ENCODE measurements around the gene TMEM87A.

TMEM87A gene

GRCh38 chr15:42226648-42227047 lies 46.6 kb downstream of the TMEM87A start:
- in situ Hi-C loops (cut with HindIII; ENCODE audit: low sequenced_read_pairs) = no loop called here
- no peak for DNase-seq (ENCODE audit: low read depth, low spot score)
- no peak for TF ChIP-seq CTCF (IDR thresholded peaks at IDR 0.05; ENCODE audit: low read depth, low read length)
- H3K4me3 ChIP-seq (ENCODE audit: low read depth, low read length) = no peak overlapping the region

- H3K4me3 ChIP-seq (ENCODE audit: low read depth, low read length) = no peak overlapping the region
- no peak for TF ChIP-seq CTCF (IDR thresholded peaks at IDR 0.05; ENCODE audit: low read depth, low read length)
- in situ Hi-C loops (cut with HindIII; ENCODE audit: low sequenced_read_pairs) = no loop called here
- DNase-seq (ENCODE audit: low read depth, low spot score) = no peak
Observed at GRCh38 chr15:42220216-42220615, 53.0 kb downstream of the TMEM87A start.

- H3K4me3 ChIP-seq (ENCODE audit: low read depth, low read length) = no peak overlapping the region
- in situ Hi-C loops (cut with HindIII; ENCODE audit: low sequenced_read_pairs) = no loop called here
- DNase-seq (ENCODE audit: low read depth, low spot score) = no peak
- TF ChIP-seq CTCF (IDR thresholded peaks at IDR 0.05; ENCODE audit: low read depth, low read length) = no peak
Observed at GRCh38 chr15:42218953-42219592, 54.2 kb downstream of the TMEM87A start.

- no peak for TF ChIP-seq CTCF (IDR thresholded peaks at IDR 0.05; ENCODE audit: low read depth, low read length)
- no peak for DNase-seq (ENCODE audit: low read depth, low spot score)
- no peak overlapping the region for H3K4me3 ChIP-seq (ENCODE audit: low read depth, low read length)
- in situ Hi-C loops (cut with HindIII; ENCODE audit: low sequenced_read_pairs) = no loop called here
Observed at GRCh38 chr15:42217568-42217967, 55.7 kb downstream of the TMEM87A start.

GRCh38 chr15:42215913-42216829 lies 57.1 kb downstream of the TMEM87A start:
- no peak for DNase-seq (ENCODE audit: low read depth, low spot score)

GRCh38 chr15:42214600-42214999 lies 58.6 kb downstream of the TMEM87A start:
- no peak for TF ChIP-seq CTCF (IDR thresholded peaks at IDR 0.05; ENCODE audit: low read depth, low read length)
- DNase-seq (ENCODE audit: low read depth, low spot score) = no peak
- in situ Hi-C loops (cut with HindIII; ENCODE audit: low sequenced_read_pairs) = no loop called here
- no peak overlapping the region for H3K4me3 ChIP-seq (ENCODE audit: low read depth, low read length)

More at GRCh38 chr15:42215913-42216829, 57.1 kb downstream of the TMEM87A start:
- in situ Hi-C loops (cut with HindIII; ENCODE audit: low sequenced_read_pairs) = no loop called here
- no peak overlapping the region for H3K4me3 ChIP-seq (ENCODE audit: low read depth, low read length)
- TF ChIP-seq CTCF (IDR thresholded peaks at IDR 0.05; ENCODE audit: low read depth, low read length) = no peak
